D721Med (cell line): ENCODE data around the gene MGAM2.

ENCODE experiments used
- DNase-seq: peaks from one replicate; pipeline ENCODE4 v3.0.0; 2011; ENCODE audit warnings: low spot score; ENCODE audit not compliant: insufficient read length
- FAIRE-seq: peaks from 2 replicates; lab custom pipeline; 2011; peaks lifted over from hg19 to GRCh38; lab: Jason Lieb, UNC
- TF ChIP-seq, protein P1 (sequence below): IDR thresholded peaks from 2 replicates; pipeline ENCODE4 v1.5.1; 2012; ENCODE audit warnings: mild to moderate bottlenecking, control low read depth; ENCODE audit not compliant: insufficient read depth; ENCODE audit errors: missing control alignments

The MGAM2 gene

DNA sequence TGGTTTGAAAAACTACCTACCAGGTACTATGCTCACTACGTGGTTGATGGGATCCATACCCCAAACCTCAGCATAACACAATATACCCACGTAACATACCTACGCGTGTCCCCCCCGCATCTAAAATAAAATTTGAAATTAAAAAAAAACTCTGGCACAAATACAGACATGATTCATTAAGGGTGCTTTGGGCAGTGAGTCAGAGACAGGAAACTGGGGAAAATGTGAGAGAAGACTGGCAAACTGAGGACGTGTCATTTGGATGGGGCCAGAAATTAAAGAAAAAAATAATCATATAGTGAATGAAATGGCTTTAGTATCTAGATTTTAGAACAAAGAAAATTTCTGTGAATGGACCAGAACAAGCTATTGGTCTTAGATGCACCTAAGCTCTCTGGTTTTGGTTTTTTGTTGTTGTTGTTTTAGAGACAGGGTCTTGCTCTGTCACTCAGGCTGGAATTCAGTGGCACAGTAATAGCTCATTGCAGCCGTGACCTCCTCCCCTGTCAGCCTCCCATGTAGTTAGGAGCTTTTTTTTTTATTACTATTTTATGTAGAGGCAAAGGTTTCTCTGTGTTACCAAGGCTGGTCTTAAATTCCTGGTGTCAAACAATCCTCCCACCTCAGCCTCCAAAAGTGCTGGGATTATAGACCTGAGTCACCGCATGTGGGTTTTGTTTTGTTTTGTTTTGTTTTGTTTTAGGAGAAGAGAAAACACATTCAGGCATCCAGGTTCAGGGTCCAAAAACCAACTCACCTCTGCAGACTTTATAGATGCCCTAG, 152.3 kb downstream of the MGAM2 start:
- DNase-seq, result no peak
- TF ChIP-seq, protein P1, sequence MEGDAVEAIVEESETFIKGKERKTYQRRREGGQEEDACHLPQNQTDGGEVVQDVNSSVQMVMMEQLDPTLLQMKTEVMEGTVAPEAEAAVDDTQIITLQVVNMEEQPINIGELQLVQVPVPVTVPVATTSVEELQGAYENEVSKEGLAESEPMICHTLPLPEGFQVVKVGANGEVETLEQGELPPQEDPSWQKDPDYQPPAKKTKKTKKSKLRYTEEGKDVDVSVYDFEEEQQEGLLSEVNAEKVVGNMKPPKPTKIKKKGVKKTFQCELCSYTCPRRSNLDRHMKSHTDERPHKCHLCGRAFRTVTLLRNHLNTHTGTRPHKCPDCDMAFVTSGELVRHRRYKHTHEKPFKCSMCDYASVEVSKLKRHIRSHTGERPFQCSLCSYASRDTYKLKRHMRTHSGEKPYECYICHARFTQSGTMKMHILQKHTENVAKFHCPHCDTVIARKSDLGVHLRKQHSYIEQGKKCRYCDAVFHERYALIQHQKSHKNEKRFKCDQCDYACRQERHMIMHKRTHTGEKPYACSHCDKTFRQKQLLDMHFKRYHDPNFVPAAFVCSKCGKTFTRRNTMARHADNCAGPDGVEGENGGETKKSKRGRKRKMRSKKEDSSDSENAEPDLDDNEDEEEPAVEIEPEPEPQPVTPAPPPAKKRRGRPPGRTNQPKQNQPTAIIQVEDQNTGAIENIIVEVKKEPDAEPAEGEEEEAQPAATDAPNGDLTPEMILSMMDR, result no peak
- FAIRE-seq, result no peak
